Ishikawa (cell line): ENCODE measurements around the gene ARL4A.

Source experiments
- CEBPB ChIP-seq: IDR thresholded peaks from 2 replicates; pipeline ENCODE4 v1.6.1; 2012
- EP300 ChIP-seq: IDR thresholded peaks from 2 replicates; pipeline ENCODE4 v1.6.1; 2012; ENCODE audit warnings: borderline replicate concordance
- NFIC ChIP-seq: IDR thresholded peaks from 2 replicates; pipeline ENCODE4 v1.6.1; 2012
- RAD21 ChIP-seq: IDR thresholded peaks from 2 replicates; pipeline ENCODE4 v1.6.1; 2012; ENCODE audit warnings: low read depth
- TAF1 ChIP-seq: IDR thresholded peaks from 2 replicates; pipeline ENCODE4 v1.6.1; 2012; ENCODE audit warnings: low read depth, mild to moderate bottlenecking
- TF ChIP-seq, protein P1 (sequence below): IDR thresholded peaks from 2 replicates; pipeline ENCODE4 v1.6.1; 2012; ENCODE audit warnings: low read depth, mild to moderate bottlenecking

- TF ChIP-seq EP300 (no peak), TAF1 (no peak), RAD21 (no peak), CEBPB (no peak), NFIC (no peak)
- TF ChIP-seq, protein P1, sequence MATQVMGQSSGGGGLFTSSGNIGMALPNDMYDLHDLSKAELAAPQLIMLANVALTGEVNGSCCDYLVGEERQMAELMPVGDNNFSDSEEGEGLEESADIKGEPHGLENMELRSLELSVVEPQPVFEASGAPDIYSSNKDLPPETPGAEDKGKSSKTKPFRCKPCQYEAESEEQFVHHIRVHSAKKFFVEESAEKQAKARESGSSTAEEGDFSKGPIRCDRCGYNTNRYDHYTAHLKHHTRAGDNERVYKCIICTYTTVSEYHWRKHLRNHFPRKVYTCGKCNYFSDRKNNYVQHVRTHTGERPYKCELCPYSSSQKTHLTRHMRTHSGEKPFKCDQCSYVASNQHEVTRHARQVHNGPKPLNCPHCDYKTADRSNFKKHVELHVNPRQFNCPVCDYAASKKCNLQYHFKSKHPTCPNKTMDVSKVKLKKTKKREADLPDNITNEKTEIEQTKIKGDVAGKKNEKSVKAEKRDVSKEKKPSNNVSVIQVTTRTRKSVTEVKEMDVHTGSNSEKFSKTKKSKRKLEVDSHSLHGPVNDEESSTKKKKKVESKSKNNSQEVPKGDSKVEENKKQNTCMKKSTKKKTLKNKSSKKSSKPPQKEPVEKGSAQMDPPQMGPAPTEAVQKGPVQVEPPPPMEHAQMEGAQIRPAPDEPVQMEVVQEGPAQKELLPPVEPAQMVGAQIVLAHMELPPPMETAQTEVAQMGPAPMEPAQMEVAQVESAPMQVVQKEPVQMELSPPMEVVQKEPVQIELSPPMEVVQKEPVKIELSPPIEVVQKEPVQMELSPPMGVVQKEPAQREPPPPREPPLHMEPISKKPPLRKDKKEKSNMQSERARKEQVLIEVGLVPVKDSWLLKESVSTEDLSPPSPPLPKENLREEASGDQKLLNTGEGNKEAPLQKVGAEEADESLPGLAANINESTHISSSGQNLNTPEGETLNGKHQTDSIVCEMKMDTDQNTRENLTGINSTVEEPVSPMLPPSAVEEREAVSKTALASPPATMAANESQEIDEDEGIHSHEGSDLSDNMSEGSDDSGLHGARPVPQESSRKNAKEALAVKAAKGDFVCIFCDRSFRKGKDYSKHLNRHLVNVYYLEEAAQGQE: no peak
Measured at GRCh38 chr7:12642508-12642907, 44.9 kb upstream of the ARL4A start.
